ENCODE data around the gene AXIN2. TPM values are rescaled to one million over a fixed set of nuclear protein-coding genes. Genes with fewer than 3 reads are reported as not detected.
"Not testable (repeated sequence)": the region's sequence is repeated elsewhere in the genome, so short reads cannot be mapped to it uniquely, and the experiment has no call there.

AXIN2 gene
- total RNA-seq, 1 donor from 2014 or later, result 1.6 TPM

DNA sequence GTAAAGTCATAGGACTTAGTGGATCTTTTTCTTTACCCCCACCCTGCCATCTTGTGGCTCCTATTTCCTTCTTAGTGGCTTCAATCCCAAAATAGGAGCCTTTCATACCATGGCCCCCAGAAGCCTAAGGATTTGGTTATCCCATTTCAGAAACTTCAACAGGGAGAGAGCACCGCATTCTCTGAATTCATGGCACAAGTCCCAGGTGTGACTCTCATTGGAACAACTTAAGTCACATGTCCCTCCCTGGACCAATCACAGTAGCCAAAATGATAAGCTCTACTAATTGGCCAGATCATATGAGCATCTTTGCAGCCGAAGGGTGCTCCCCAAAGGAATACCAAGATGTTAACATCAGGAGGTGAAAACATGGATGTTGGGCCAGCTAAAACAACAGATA, 43.2 kb downstream of the AXIN2 start:
- DNase-seq (ENCODE audit: low read depth in 2 of 2), result no peak

DNA sequence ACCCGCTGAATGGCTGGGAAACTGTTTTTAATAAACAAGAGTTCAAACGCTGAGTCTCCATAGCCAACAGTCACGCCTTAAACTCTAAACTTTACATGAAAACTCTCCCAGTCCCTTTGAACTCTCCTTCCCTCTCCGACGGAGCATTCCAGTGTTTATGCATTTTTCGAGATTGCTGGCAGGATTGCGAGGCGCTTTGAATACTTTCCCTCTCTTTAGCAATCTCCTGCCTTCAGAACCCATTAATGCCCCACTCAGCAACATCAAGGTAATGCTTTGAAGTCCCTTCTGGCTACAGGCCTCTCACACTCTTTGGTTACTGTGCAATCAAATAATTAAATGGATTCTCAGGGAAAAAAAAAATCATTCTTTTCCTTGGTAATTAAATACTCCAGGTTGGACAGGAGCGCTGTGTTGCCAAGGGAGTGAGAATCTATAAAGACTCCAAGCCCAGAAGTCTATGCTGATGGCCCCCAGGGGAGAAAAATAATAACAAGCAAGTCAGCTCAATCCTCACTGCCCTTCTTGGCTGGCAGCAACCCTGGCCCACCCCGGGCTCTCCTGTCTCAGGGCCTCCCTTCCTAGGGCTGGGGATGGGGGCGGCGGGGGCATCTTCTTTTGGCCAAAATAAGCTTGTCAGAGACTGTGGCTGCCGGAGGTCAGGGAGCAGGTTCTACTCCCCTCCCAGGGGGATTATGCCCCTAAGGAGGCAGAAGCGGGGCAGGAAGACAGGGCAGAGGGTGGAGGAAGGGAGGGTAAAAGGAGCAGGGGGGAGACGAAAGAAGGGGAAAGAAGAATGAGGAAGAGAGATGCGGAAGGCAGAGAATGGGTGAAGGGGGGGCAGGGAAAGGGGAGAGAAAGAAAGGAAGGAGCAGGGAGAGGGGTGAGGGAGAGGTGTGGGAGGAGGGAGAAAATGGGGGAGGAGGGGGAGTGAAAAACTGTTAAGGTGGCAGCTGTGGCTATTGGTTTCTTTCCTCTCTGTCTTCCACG, 45.2 kb downstream of the AXIN2 start:
- no peak for DNase-seq (ENCODE audit: low read depth in 2 of 2)

DNA sequence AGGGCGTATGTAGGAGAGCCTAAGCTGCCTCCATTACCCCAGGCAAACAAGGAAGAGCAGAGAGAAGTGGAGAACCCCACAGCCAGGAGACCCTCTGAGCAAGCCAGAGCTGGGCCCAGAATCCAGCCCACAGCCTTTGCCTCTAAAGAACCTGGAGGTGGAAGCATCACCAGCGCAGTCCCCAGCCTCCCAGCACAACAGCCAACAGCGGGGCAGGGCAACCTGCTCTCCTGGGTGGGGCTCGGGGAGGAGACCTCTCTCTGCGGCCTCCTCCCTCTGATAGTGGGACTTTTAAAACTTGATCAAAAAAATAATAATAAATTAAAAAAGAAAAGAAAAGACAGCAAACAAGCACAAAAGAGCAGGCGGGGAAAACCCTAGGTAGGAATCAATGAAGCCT, 45.9 kb downstream of the AXIN2 start:
- no peak for DNase-seq (ENCODE audit: low read depth in 2 of 2)

DNA sequence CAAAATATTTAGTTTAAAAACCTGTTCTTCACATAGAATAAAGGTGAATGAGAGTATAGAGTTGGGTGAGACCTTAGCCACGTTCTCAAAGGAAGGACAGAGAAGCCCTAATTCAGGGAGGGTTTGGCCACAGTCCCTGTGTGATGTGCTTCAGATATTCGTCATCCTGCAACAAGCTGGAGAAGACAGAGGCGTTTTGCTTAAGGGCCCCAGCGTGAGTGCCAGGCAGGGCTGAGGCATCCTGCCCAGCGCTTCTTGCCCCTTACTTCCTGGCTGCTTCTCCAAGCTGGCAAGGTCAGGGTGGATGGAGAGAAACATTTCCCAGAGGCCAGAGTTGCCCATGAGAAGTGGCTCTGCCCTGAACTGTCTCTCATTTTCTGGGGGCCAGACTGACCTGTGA, 46.9 kb downstream of the AXIN2 start:
- DNase-seq (ENCODE audit: low read depth in 2 of 2), result no peak

GRCh38 chr17:65514082-65514481, 47.4 kb downstream of the AXIN2 start:
- DNase-seq (ENCODE audit: low read depth in 2 of 2), result no peak

GRCh38 chr17:65511316-65511715, 50.1 kb downstream of the AXIN2 start:
- no peak for DNase-seq (ENCODE audit: low read depth in 2 of 2)

DNA sequence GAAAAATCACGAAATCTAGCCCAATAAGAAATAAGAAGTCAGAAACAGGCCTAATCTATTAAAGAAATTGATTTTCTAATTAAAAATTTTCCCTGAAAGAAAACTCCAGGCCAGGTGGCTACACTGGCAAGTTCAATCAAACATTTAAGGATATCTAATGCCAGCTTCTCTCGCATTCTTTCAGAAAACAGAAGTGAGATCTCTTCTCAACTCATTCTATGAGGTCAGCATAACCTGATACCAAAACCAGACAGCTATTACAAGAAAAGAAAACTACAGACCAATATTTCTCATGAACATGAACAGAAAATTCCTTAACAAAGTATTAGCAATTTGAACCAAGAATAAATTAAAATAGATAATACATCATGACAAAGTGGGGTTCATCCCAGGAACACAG, 52.4 kb downstream of the AXIN2 start:
- DNase-seq (ENCODE audit: low read depth in 2 of 2), result no peak

DNA sequence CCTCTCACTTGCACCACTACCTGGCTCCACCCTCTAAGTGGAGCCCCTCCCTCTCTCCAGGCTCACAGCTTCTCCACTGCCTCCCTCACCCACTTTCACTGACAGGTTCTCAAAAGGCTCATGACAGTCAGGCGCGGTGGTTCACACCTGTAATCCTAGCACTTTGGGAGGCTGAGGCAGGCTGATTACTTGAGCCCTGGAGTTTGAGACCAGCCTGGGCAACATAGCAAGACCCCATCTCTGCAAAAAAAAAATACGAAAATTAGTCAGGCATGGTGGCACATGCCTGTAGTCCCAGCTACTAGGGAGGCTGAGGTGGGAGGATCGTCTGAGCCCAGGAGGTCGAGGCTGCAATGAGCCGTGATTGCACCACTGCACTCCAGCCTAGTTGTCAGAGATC, 56.8 kb downstream of the AXIN2 start:
- not testable (repeated sequence) for DNase-seq (ENCODE audit: low read depth in 2 of 2)

GRCh38 chr17:65504141-65504540, 57.3 kb downstream of the AXIN2 start:
- no peak for DNase-seq (ENCODE audit: low read depth in 2 of 2)

DNA sequence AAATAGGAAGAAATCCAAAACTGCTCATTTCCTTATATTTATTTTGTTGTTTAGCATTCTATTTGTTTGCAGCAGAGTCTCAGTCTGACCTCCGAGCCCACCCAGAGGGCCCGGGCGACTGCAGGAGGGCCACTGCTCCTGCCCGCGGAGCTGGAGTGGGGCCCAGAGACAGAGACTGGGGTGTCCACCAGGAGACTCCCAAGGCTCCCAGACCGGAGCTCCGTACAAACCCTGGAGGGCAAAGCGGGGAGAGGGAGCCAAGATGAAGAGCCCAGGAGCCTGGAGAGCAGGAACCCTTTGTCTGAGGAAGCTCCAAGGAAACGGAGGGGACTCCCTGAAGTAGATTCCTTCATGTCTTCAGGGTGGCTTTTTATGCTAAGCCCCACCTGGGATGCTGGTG, 57.9 kb downstream of the AXIN2 start:
- DNase-seq (ENCODE audit: low read depth in 2 of 2), result no peak

GRCh38 chr17:65498816-65499215, 62.6 kb downstream of the AXIN2 start:
- no peak for DNase-seq (ENCODE audit: low read depth in 2 of 2)

GRCh38 chr17:65496801-65497200, 64.6 kb downstream of the AXIN2 start:
- no peak for DNase-seq (ENCODE audit: low read depth in 2 of 2)

- no peak for DNase-seq (ENCODE audit: low read depth in 2 of 2)
Observed at GRCh38 chr17:65495122-65496055, 66.1 kb downstream of the AXIN2 start.

DNA sequence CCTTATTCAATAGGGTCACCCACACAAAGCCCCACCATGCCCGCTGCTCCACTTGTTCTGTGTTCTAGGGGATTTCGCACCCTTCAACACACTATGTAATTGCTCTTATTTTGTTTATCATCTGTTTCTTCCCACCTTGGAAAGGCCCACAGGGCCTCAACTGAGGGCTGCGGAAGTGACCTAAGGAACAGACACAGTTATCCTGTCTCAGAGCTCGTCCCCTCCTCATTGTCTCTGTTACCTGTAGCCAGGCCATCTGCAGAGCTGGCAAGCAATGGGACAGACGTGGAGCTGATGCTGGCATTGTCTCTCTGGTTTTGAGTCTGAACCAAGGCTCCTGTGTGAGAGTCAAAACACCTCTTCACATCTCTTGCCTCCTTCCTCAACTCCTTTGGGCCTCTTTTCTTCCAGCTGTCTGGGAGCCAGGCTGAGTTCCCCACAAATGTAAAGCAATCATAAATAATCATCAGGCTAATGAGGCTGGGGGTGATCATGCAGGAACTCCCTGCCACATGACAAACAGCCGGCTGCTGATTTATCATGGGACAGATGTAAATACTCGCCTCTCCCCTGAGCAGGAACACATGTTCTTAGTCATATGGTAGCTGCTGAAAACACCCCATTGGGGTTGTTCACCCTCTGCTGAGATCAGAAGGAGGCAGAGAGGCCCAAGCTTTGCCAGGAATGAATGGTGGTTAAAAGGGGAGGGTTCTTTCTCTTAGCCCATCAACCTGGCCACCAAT, 71.9 kb downstream of the AXIN2 start:
- DNase-seq (ENCODE audit: low read depth in 2 of 2), result no peak

DNA sequence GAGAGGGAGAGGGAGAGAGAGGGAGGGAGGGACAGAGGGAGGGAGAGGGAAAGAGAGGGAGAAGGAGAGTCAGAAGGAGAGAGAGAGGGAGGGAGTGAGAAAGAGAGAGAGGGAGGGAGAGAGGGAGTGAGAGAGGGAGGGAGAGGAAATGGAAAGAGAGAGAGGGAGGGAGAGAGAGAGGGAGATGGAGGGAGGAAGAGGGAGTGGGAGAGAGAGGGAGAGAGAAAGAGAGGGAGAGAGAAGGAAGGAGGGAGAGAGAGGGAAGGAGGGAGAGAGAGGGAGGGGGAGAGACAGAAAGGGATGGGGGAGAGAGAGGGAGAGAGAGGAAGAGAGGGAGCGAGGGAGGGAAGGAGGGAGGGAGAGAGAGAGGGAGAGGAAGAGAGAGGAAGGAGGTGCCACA, 72.8 kb downstream of the AXIN2 start:
- no peak for DNase-seq (ENCODE audit: low read depth in 2 of 2)

- DNase-seq (ENCODE audit: low read depth in 2 of 2), result no peak
Observed at GRCh38 chr17:65487990-65488389, 73.5 kb downstream of the AXIN2 start.

GRCh38 chr17:65487161-65487560, 74.3 kb downstream of the AXIN2 start:
- no peak for DNase-seq (ENCODE audit: low read depth in 2 of 2)

GRCh38 chr17:65485388-65486299, 75.8 kb downstream of the AXIN2 start:
- peak in 1 of 2 donors; percentile 41 for DNase-seq (ENCODE audit: low read depth in 2 of 2)

- not testable (repeated sequence) for DNase-seq (ENCODE audit: low read depth in 2 of 2)
Observed at GRCh38 chr17:65484405-65484804, 77.0 kb downstream of the AXIN2 start.

DNA sequence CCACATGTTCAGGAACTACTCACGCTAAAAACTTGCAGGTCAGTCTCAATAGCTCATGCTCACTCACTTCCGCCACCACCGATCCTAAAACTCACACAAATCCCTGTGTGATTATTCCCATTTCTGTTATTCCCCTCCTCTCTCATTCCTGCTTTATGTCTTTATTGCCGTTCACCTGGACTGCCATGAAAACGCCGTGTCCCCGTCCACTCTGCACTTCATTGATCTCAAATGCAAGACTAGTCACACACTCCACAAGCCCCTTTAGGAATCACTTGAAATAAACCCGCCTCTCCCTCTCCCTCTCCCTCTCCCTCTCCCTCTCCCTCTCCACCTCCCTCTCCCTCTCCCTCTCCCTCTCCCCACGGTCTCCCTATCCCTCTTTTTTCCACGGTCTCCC, 78.0 kb downstream of the AXIN2 start:
- no peak for DNase-seq (ENCODE audit: low read depth in 2 of 2)
